Measurements from ENCODE around the gene MLN.

DNA sequence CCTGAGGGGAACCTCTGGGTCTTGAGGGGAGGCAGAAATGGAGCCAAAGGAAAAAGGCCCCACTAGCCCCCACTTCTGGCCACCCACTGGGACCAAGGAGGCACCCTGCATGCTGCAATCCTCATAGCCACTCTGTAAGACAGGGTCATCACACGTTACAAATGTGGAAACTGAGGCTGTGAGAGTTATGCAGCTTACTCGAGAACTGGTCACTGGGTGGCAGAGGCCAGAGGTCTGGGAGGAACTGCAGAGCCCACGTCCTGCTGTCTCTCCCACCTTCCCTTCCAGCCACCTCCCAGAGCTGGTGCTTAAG is 33.0 kb downstream of the MLN start:
- no peak for TF ChIP-seq CBX8 (IDR thresholded peaks at IDR 0.05)
- TF ChIP-seq CTCF (IDR thresholded peaks at IDR 0.05) = no peak
- no peak for TF ChIP-seq POLR2A (IDR thresholded peaks at IDR 0.05; ENCODE audit: low read length)
- no peak for TF ChIP-seq HDAC2 (IDR thresholded peaks at IDR 0.05)
- no peak for TF ChIP-seq MAFK (IDR thresholded peaks at IDR 0.05; ENCODE audit: partially characterized antibody)
- TF ChIP-seq MAX (IDR thresholded peaks at IDR 0.05) = no peak
- no peak for TF ChIP-seq SMC3 (IDR thresholded peaks at IDR 0.05)
- no peak for TF ChIP-seq ZFP36 (IDR thresholded peaks at IDR 0.05; ENCODE audit: borderline replicate concordance, partially characterized antibody)
- no peak for TF ChIP-seq PHF8 (IDR thresholded peaks at IDR 0.05; ENCODE audit: borderline replicate concordance, low read depth)
- no peak for TF ChIP-seq KDM5A (IDR thresholded peaks at IDR 0.05)
- TF ChIP-seq EP300 (IDR thresholded peaks at IDR 0.05) = no peak
